GM12873 (cell line): ENCODE measurements around the gene INPP5D.

Experiments
- TF ChIP-seq, protein P1 (sequence below): IDR thresholded peaks from 2 replicates; pipeline ENCODE4 v1.5.1; 2012; ENCODE audit warnings: low read depth, mild to moderate bottlenecking, moderate library complexity, low read length, control low read depth; ENCODE audit not compliant: insufficient read depth; ENCODE audit errors: missing control alignments

The INPP5D gene

DNA sequence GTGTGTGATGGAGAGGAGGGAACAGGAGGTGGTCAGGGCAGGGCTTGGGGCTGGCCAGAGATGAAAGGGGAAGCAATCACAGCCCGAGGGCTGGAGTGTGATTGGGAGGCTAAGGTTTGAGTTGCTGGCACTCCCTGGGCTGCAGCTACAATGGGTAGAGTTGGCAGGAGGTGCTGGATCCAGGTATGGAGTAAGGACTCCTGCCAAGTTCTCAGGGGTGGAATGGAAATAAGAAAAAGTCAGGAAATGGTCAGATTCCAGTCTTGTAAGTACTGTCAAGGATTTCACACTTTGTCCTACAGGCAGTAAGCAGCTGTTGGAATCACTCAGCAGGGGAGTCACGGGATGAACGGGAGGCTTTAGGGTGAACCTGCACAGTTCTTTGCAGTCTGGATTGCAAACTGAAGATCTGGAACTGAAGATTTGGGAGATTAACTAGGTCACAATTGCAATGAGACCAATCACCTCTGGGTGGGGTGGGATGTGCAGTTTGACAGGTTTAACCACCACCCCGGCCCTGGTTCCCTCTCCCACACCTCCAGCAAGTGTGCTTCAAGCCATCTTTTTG, 10.9 kb upstream of the INPP5D start:
- TF ChIP-seq, protein P1, sequence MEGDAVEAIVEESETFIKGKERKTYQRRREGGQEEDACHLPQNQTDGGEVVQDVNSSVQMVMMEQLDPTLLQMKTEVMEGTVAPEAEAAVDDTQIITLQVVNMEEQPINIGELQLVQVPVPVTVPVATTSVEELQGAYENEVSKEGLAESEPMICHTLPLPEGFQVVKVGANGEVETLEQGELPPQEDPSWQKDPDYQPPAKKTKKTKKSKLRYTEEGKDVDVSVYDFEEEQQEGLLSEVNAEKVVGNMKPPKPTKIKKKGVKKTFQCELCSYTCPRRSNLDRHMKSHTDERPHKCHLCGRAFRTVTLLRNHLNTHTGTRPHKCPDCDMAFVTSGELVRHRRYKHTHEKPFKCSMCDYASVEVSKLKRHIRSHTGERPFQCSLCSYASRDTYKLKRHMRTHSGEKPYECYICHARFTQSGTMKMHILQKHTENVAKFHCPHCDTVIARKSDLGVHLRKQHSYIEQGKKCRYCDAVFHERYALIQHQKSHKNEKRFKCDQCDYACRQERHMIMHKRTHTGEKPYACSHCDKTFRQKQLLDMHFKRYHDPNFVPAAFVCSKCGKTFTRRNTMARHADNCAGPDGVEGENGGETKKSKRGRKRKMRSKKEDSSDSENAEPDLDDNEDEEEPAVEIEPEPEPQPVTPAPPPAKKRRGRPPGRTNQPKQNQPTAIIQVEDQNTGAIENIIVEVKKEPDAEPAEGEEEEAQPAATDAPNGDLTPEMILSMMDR = peak; percentile 24

DNA sequence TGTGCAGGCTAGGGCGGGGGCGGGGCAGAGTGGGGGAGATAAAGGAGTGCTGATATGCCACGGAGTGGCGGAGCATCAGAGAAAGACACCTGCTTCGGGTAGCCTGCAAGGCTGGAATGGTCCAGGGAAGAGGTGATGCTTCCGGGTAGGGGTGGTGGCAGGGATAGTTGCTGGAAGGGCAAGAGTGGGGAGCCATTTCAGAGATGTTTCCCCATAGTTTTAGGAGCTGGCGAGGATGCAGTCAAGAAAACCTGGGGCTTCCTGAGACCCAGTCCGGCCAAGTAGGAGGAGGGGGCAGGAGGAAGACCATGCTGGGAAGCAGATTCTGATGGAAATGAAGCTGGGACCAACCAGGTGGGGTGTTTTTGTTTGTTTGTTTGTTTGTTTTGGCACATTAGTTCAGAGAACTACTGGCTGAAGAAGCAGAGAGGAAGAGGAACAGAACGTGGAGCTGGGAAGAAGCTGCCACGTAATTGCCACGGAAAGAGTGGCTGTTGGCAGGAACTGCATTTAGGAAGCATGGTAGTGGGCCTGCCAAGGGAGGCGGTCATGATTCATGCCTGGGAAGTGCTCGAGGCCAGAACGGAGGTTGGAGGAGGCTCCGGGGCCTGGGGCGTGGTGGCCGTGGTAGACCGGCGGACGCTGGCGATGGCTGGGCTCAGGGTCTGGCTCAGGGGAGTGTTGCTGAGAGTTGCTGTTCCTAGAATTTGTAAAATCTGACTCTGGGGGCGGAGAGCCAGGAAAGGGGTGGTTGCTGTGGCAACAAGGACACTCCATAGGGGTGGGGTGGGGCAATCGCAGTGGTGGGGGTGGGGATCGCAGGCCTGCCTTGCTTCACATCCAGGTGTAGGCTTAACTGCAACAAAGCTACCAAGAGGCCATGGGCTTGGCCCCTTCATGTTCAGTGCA, 8.6 kb upstream of the INPP5D start:
- TF ChIP-seq, protein P1 = no peak

DNA sequence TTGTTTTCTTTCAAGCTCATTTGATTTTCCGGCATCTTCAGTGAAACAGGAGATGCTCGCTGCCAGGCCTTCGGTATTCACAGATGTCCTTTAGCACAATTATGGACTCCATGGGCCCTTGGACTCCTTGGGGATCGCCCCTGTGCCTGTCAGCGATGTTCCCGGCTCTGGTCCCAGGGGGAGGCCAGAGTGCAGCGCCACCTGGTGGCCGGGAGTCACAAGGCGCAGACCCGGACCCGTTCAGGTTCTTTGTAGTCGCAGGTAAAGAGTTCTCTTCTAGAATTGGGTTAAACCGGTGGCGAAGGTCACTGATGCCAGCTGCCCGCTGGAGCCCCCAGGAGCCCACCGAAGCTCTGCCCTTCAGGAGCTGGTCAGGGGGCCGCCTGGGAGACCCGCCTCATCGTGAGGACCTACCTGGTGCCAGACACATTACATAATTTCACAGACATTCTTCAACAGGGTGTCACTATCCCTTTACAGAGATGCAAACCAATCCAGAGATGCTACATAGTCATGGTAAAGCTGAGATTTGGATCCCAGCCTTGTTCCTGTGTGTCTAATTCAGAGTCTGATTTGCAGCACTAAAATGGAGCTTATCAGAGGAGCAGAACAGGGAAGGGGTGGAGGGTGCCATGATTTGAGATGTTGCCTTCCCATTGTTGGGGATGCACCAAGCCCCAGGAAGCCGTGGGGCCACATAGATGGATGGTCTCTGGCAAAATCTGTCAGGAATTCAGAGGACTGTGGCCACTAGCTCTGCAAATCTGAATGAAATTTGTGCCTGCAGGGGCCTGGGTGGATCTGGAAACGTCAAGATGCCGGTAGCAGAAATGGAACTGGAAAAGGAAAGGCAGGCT, 6.0 kb upstream of the INPP5D start:
- TF ChIP-seq, protein P1 = peak; percentile 94

DNA sequence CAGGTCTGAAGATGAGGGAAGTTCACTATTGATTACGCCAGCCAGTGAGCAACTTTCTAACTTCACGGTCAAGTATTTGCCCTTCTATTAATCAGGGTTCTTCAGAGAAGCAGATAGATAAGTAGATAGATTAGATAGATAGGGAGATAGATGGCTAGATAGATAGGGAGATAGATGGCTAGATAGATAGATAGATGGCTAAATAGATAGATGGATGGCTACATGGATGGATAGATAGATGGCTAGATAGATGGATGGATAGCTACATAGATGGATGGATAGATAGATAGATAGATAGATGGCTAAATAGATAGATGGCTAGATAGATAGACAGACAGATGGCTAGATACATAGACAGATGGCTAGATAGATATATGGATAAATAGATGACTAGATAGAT, 4.8 kb upstream of the INPP5D start:
- TF ChIP-seq, protein P1 = no peak

DNA sequence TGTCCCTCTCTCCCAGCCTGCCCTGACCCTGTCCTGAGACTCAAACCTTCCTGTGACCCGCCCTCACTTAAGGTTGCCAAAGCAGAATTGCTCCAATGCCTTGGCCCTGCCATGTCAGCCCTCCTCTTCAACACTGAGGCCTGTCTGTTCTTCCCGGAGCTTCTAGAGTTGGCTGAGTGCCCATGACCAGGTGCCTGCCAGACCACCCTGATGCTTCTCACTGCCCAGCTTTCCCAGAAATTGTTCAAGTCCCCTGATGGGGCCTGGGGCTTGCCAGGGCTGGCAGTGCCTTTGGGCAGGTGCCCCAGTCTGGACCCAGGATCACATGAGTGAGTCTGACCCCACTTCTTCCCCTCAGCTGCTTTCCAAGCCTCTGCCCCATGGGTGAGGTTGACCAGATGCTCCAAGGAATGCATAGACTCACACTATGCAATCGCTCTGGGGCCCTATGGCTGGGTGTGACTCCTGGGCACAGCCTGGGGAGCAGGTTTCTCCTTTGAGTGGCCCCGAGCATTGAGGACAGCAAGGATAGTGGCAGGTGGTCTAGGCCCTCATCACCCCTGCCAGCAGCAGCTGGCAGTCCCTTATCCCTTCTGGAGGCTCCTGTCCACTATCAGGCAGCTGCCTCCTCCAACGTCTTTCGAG, 3.1 kb upstream of the INPP5D start:
- TF ChIP-seq, protein P1 = no peak

DNA sequence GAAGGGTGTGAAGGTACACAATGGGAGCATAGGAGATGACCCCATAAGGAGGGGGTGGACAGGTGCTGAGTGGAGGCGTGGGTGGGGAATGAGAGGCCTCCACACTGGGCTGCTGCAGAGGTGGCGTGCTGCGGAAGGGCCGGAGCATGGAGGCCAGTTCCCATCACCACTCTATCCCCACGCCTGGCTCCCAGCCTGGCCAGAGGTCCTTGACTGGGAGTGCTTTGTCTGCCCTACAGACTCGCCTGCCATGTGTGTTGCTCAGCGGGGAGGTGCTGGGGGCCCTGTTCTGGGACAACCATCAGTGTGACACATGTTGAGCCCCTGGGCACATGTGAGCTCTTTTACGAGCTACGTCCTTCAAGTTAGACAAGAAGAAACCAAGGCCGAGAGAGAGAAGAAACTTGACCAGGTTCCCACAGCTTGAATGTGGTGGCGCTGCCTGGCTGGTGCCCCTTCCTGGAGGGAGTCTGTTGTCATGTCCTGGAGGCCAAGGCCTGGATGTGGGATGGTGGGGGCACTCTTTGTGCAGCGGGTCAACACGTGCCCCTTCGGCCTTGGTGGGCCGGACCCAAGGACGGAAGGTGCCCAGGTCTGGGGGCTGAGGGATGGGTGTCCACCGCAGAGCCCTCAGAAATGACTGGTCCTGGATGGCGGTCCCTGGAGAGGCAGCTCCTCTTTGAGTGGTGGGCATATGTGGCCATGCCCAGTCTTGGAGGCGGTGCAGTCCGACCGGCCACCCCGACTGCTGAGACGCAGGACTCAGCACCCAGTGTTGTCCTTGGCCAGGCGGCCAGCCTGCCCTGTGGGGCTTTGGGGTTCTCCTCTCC, 1.2 kb upstream of the INPP5D start:
- TF ChIP-seq, protein P1 = no peak
